OCI-LY1 (cell line): ENCODE results near the gene HDAC6.
"Not testable (repeated sequence)": the region's sequence is repeated elsewhere in the genome, so short reads cannot be mapped to it uniquely, and the experiment has no call there.

ENCODE experiments used
- H2AFZ ChIP-seq: fragments of 200-600 bp; sonication (generic), shearing (Covaris generic); 2 replicates; pipeline ENCODE4 v1.6.0; 2014; ENCODE audit warnings: antibody characterized with exemption, mild to moderate bottlenecking, low read length
- H3F3A ChIP-seq: fragments of 200-600 bp; sonication (generic), shearing (Covaris generic); 2 replicates; pipeline ENCODE4 v1.6.0; 2014; ENCODE audit warnings: mild to moderate bottlenecking, antibody characterized with exemption, low read length, moderate library complexity; ENCODE audit not compliant: insufficient read depth
- H3K27ac ChIP-seq: fragments of 200-600 bp; sonication (generic); 2 replicates; pipeline ENCODE4 v1.5.1; 2014; ENCODE audit warnings: low read length, mixed run types, mild to moderate bottlenecking, low read depth; ENCODE audit not compliant: poor library complexity, severe bottlenecking
- H3K27me3 ChIP-seq: fragments of 200-600 bp; sonication (generic); 2 replicates; pipeline ENCODE4 v1.6.0; 2014; ENCODE audit warnings: antibody characterized with exemption, mild to moderate bottlenecking, low read length, moderate library complexity; ENCODE audit not compliant: insufficient read depth
- H3K36me3 ChIP-seq: fragments of 200-600 bp; sonication (generic); 2 replicates; pipeline ENCODE4 v1.6.1; 2014; ENCODE audit warnings: mild to moderate bottlenecking, antibody characterized with exemption, low read length, moderate library complexity, mixed read lengths; ENCODE audit not compliant: insufficient read depth
- H3K4me1 ChIP-seq: fragments of 200-600 bp; sonication (generic); 2 replicates; pipeline ENCODE4 v1.5.1; 2014; ENCODE audit warnings: mild to moderate bottlenecking, low read length, moderate library complexity; ENCODE audit not compliant: insufficient read depth, severe bottlenecking
- H3K4me2 ChIP-seq: fragments of 200-600 bp; sonication (generic), shearing (Covaris generic); 2 replicates; pipeline ENCODE4 v1.6.1; 2014; ENCODE audit warnings: low read length
- H3K4me3 ChIP-seq: fragments of 200-600 bp; sonication (generic); 2 replicates; pipeline ENCODE4 v1.5.1; 2014; ENCODE audit warnings: low read length, low read depth, mild to moderate bottlenecking, mixed read lengths; ENCODE audit not compliant: poor library complexity, severe bottlenecking
- H3K79me2 ChIP-seq: fragments of 200-600 bp; shearing (Covaris generic); 2 replicates; pipeline ENCODE4 v1.6.1; 2016; ENCODE audit warnings: mixed run types, low read length, mixed read lengths; ENCODE audit not compliant: insufficient read depth
- H3K9ac ChIP-seq: fragments of 200-600 bp; sonication (generic), shearing (Covaris generic); 2 replicates; pipeline ENCODE4 v1.6.1; 2014; ENCODE audit warnings: mild to moderate bottlenecking, low read length, mixed read lengths
- H3K9me2 ChIP-seq: fragments of 200-600 bp; sonication (generic), shearing (Covaris generic); 2 replicates; pipeline ENCODE4 v1.6.1; 2014; ENCODE audit warnings: low read depth, mild to moderate bottlenecking, low read length, mixed read lengths
- H3K9me3 ChIP-seq: fragments of 200-600 bp; shearing (Covaris generic); 2 replicates; pipeline ENCODE4 v1.6.1; 2014; ENCODE audit warnings: low read length, mixed read lengths
- H4K20me1 ChIP-seq: fragments of 200-600 bp; sonication (generic), shearing (Covaris generic); 2 replicates; pipeline ENCODE4 v1.6.0; 2016; ENCODE audit warnings: mild to moderate bottlenecking, low read length; ENCODE audit not compliant: insufficient read depth
- CTCF ChIP-seq: fragments of 200-600 bp; sonication (generic), shearing (Covaris generic); IDR thresholded peaks from 2 replicates; pipeline ENCODE4 v1.5.1; 2017; ENCODE audit warnings: mild to moderate bottlenecking, antibody characterized with exemption, low read length, moderate library complexity, mixed read lengths
- EZH2 ChIP-seq: fragments of 200-600 bp; sonication (generic), shearing (Covaris generic); IDR thresholded peaks from 2 replicates; pipeline ENCODE4 v1.8.0; 2017; ENCODE audit warnings: borderline replicate concordance, mixed run types, mild to moderate bottlenecking, antibody characterized with exemption, low read length, moderate library complexity, mixed read lengths

Gene HDAC6

GRCh38 chrX:48852857-48853256 lies 51.0 kb downstream of the HDAC6 start:
- Histone ChIP-seq H3K4me2 (no peak overlapping the region), H3K9ac (no peak overlapping the region), H3K27me3 (no peaks in the 10 kb centered on the region), H3K4me3 (no peak overlapping the region), H3K9me3 (no peaks in the 10 kb centered on the region), H4K20me1 (no peaks in the 10 kb centered on the region), H3F3A (no peaks in the 10 kb centered on the region), H3K79me2 (no peaks in the 10 kb centered on the region), H3K9me2 (no peaks in the 10 kb centered on the region), H3K36me3 (no peaks in the 10 kb centered on the region), H3K4me1 (no peaks in the 10 kb centered on the region), H3K27ac (no peak overlapping the region), H2AFZ (no peak overlapping the region)
- no peak for TF ChIP-seq CTCF
- TF ChIP-seq EZH2: no peak

GRCh38 chrX:48853494-48853893 lies 51.6 kb downstream of the HDAC6 start:
- H3K9me2 ChIP-seq, H3K9me3 ChIP-seq, H3K36me3 ChIP-seq, H3K4me1 ChIP-seq, H3K79me2 ChIP-seq, H3K27ac ChIP-seq, H3K9ac ChIP-seq, H3F3A ChIP-seq, H3K27me3 ChIP-seq, H3K4me2 ChIP-seq, H2AFZ ChIP-seq, H3K4me3 ChIP-seq, H4K20me1 ChIP-seq: not testable (repeated sequence)

GRCh38 chrX:48854121-48854804 lies 52.4 kb downstream of the HDAC6 start:
- not testable (repeated sequence) for H3K4me2 ChIP-seq, H3K27me3 ChIP-seq, H3K4me1 ChIP-seq, H3F3A ChIP-seq, H3K9me3 ChIP-seq, H3K9ac ChIP-seq, H3K4me3 ChIP-seq, H3K36me3 ChIP-seq, H3K79me2 ChIP-seq, H3K9me2 ChIP-seq, H4K20me1 ChIP-seq, H3K27ac ChIP-seq, H2AFZ ChIP-seq

GRCh38 chrX:48854898-48855297 lies 53.0 kb downstream of the HDAC6 start:
- Histone ChIP-seq H3K27me3 (no peaks in the 10 kb centered on the region), H3K27ac (no peak overlapping the region), H3K36me3 (no peaks in the 10 kb centered on the region), H3K4me1 (no peaks in the 10 kb centered on the region), H3K4me2 (no peak overlapping the region), H2AFZ (no peak overlapping the region), H3K9me2 (no peaks in the 10 kb centered on the region), H3F3A (no peaks in the 10 kb centered on the region), H3K9me3 (no peaks in the 10 kb centered on the region), H4K20me1 (no peaks in the 10 kb centered on the region), H3K4me3 (no peak overlapping the region), H3K9ac (no peak overlapping the region), H3K79me2 (no peaks in the 10 kb centered on the region)
- no peak for TF ChIP-seq EZH2
- TF ChIP-seq CTCF: peak; percentile 32; the same call in 1 of the 2 replicates
